ENCODE results near the gene WASHC4.
A peak's percentile ranks its signal among the peaks of the same experiment; 100 is the strongest.
"Not testable (repeated sequence)": the region's sequence is repeated elsewhere in the genome, so short reads cannot be mapped to it uniquely, and the experiment has no call there.

WASHC4 gene

GRCh38 chr12:105095338-105095737 lies 12.2 kb upstream of the WASHC4 start:
- not testable (repeated sequence) for FAIRE-seq

GRCh38 chr12:105099356-105099755 lies 8.2 kb upstream of the WASHC4 start:
- no peak for FAIRE-seq

GRCh38 chr12:105100207-105100985 lies 7.1 kb upstream of the WASHC4 start:
- FAIRE-seq: no peak

- peak; percentile 88 for FAIRE-seq
These were observed 6.5 kb upstream of the WASHC4 start for GRCh38 chr12:105100998-105101397.

- no peak for FAIRE-seq
These were observed 4.9 kb upstream of the WASHC4 start for GRCh38 chr12:105102673-105103072.

- FAIRE-seq: no peak
These were observed 2.8 kb upstream of the WASHC4 start for GRCh38 chr12:105104762-105105161.

GRCh38 chr12:105106621-105107020 lies 910 bp upstream of the WASHC4 start:
- peak; percentile 69 for FAIRE-seq

- peak; percentile 55 for FAIRE-seq
These were observed 399 bp upstream of the WASHC4 start for GRCh38 chr12:105107171-105107493.

GRCh38 chr12:105109465-105110212 lies 2.1 kb downstream of the WASHC4 start:
- FAIRE-seq: no peak

- FAIRE-seq: peak; percentile 96
These were observed 3.3 kb downstream of the WASHC4 start for GRCh38 chr12:105110851-105111250.

GRCh38 chr12:105113094-105113493 lies 5.6 kb downstream of the WASHC4 start:
- no peak for FAIRE-seq

- FAIRE-seq: no peak
These were observed 9.4 kb downstream of the WASHC4 start for GRCh38 chr12:105116969-105117368.

GRCh38 chr12:105120551-105120950 lies 13.0 kb downstream of the WASHC4 start:
- FAIRE-seq: no peak

- no peak for FAIRE-seq
These were observed 30.7 kb downstream of the WASHC4 start for GRCh38 chr12:105138248-105138647.

GRCh38 chr12:105141320-105141922 lies 33.9 kb downstream of the WASHC4 start:
- peak; percentile 43 for FAIRE-seq

- FAIRE-seq: no peak
These were observed 34.7 kb downstream of the WASHC4 start for GRCh38 chr12:105142259-105142658.

GRCh38 chr12:105156260-105156659 lies 48.7 kb downstream of the WASHC4 start:
- peak; percentile 66 for FAIRE-seq

- no peak for FAIRE-seq
These were observed 50.1 kb downstream of the WASHC4 start for GRCh38 chr12:105157606-105158005.

- no peak for FAIRE-seq
These were observed 51.3 kb downstream of the WASHC4 start for GRCh38 chr12:105158876-105159275.

GRCh38 chr12:105162174-105162573 lies 54.6 kb downstream of the WASHC4 start:
- FAIRE-seq: peak; percentile 47

GRCh38 chr12:105164068-105164467 lies 56.5 kb downstream of the WASHC4 start:
- peak; percentile 61 for FAIRE-seq

- FAIRE-seq: no peak
These were observed 59.2 kb downstream of the WASHC4 start for GRCh38 chr12:105166736-105167135.

GRCh38 chr12:105167346-105167745 lies 59.8 kb downstream of the WASHC4 start:
- no peak for FAIRE-seq

GRCh38 chr12:105168006-105168405 lies 60.5 kb downstream of the WASHC4 start:
- no peak for FAIRE-seq

Measured in islet of Langerhans (tissue), 1 donor.